GM12864 (cell line): ENCODE results near the gene RAB3C.

Experiments
- DNase-seq: peaks from one replicate; pipeline ENCODE4 v3.0.0-alpha.2; 2011; ENCODE audit warnings: low read depth
- H3K4me3 ChIP-seq: 2 replicates; pipeline ENCODE4 v1.5.1; 2011; ENCODE audit warnings: mild to moderate bottlenecking, low read depth, low read length, control low read depth
- TF ChIP-seq, protein P1 (sequence below): IDR thresholded peaks from 2 replicates; pipeline ENCODE4 v1.5.1; 2011; ENCODE audit warnings: low read depth, mild to moderate bottlenecking, moderate library complexity, low read length, control low read depth, inconsistent platforms; ENCODE audit errors: missing control alignments

Gene RAB3C

DNA sequence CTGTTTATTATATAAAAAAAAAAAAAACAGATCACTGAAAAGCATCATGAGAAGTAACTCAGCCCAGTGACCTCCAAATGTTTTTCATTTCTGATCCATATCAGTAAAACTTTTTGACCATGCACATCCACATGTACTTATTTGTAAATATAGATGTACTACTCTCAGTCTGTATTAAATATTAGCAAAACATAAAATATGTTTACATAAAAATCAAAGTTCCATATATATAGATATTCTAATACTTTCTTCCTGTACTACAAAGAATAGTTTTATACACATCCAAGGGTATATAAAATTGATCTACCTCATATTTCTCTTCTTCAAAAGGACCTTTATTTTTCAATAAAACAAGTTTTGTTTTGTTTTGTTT, 309.1 kb downstream of the RAB3C start:
- TF ChIP-seq, protein P1, sequence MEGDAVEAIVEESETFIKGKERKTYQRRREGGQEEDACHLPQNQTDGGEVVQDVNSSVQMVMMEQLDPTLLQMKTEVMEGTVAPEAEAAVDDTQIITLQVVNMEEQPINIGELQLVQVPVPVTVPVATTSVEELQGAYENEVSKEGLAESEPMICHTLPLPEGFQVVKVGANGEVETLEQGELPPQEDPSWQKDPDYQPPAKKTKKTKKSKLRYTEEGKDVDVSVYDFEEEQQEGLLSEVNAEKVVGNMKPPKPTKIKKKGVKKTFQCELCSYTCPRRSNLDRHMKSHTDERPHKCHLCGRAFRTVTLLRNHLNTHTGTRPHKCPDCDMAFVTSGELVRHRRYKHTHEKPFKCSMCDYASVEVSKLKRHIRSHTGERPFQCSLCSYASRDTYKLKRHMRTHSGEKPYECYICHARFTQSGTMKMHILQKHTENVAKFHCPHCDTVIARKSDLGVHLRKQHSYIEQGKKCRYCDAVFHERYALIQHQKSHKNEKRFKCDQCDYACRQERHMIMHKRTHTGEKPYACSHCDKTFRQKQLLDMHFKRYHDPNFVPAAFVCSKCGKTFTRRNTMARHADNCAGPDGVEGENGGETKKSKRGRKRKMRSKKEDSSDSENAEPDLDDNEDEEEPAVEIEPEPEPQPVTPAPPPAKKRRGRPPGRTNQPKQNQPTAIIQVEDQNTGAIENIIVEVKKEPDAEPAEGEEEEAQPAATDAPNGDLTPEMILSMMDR, result no peak
- DNase-seq, result no peak
- no peak overlapping the region for H3K4me3 ChIP-seq

- TF ChIP-seq, protein P1, result no peak
- no peak overlapping the region for H3K4me3 ChIP-seq
- DNase-seq, result no peak
These were observed 310.7 kb downstream of the RAB3C start for GRCh38 chr5:58893551-58893950.

GRCh38 chr5:58898006-58898405, 315.1 kb downstream of the RAB3C start:
- no peak overlapping the region for H3K4me3 ChIP-seq
- TF ChIP-seq, protein P1, result no peak
- no peak for DNase-seq

DNA sequence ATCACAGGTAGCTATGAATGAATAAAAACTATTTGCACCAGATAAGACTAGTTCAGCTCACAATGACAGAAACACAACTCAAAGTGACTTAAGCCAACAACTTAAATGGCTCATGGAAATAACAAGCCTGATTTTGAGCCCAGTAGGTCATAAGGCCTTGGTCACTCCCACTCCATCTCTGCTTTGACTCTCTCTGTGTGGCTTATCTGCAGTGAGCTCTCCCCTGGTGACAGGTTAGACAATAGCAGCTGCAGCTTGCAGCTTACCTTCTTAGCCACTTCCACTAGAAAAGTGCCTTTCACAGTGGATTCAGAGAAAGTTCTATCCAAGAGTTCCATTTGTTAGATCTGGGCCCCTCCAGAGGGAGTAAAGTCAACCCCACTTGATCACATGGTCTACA, 315.7 kb downstream of the RAB3C start:
- DNase-seq, result no peak

DNA sequence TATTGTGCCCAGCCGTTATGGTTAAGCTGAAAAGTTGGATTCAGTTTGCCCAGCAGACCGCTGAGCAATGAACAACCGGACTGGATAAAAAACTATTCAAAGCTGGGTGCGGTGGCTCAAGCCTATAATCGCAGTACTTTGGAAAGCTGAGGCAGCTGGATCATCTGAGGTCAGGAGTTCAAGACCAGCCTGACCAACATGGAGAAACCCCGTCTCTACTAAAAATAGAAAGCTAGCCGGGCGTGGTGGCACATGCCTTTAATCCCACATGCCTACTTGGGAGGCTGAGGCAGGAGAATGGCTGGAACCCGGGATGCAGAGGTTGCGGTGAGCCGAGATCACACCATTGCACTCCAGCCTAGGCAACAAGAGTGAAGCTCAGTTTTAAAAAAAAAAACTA, 318.4 kb downstream of the RAB3C start:
- no peak overlapping the region for H3K4me3 ChIP-seq
- TF ChIP-seq, protein P1, result no peak
- no peak for DNase-seq

More for the DNA sequence above, 315.7 kb downstream of the RAB3C start:
- TF ChIP-seq, protein P1, result no peak
- no peak overlapping the region for H3K4me3 ChIP-seq

DNA sequence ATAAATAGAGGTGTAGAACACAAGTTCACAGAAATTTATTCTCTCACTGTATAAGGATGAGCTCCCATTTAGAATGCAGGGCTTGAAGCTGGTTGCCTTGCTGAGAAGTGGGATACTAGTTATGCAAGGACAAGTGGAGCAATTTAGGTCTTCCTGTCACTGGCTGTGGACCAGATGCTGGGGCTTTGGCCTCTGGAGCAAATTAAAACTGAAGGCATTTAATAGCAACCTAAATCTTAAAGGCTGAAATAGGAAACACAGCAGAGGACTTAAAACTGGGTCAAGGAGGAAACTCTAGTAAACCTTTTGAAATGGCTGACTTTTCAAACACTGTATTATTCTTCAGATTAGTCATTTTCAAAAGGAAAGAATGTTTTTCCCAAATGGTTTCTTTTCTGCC, 319.4 kb downstream of the RAB3C start:
- DNase-seq, result no peak
- H3K4me3 ChIP-seq, result no peak overlapping the region
- TF ChIP-seq, protein P1, result no peak

GRCh38 chr5:58902765-58903164, 319.9 kb downstream of the RAB3C start:
- no peak for DNase-seq

More at GRCh38 chr5:58902765-58903164, 319.9 kb downstream of the RAB3C start:
- TF ChIP-seq, protein P1, result no peak
- no peak overlapping the region for H3K4me3 ChIP-seq
